HG02623 (cell line): ENCODE results near the gene PCP4L1.
"Not testable (repeated sequence)": the region's sequence is repeated elsewhere in the genome, so short reads cannot be mapped to it uniquely, and the experiment has no call there.

ENCODE experiments used
- ATAC-seq: cut with Tn5 transposase; IDR thresholded peaks from one replicate; pipeline ENCODE4 v1.9.1; 2021; ENCODE audit warnings: moderate library complexity; ENCODE audit not compliant: unreplicated experiment

The PCP4L1 gene

GRCh38 chr1:161258439-161259344 is at the start of gene PCP4L1:
Gene PCP4L1 (plus strand): TSS chr1:161258745. CDS start chr1:161258975, 230 bp downstream.
- ATAC-seq = no peak

GRCh38 chr1:161209790-161210409 is 48.6 kb upstream of the PCP4L1 start:
- no peak for ATAC-seq

GRCh38 chr1:161214369-161214768 is 44.2 kb upstream of the PCP4L1 start:
- ATAC-seq = no peak

GRCh38 chr1:161215076-161215475 is 43.5 kb upstream of the PCP4L1 start, which contains the start of gene FCER1G:
Gene FCER1G (plus strand): TSS chr1:161215295. CDS start chr1:161215322, 27 bp downstream.
- no peak for ATAC-seq

GRCh38 chr1:161216945-161217712 is 41.4 kb upstream of the PCP4L1 start:
- ATAC-seq = peak; percentile 83

GRCh38 chr1:161217831-161218230 is 40.7 kb upstream of the PCP4L1 start:
- ATAC-seq = no peak

- ATAC-seq = no peak
Observed at GRCh38 chr1:161218301-161219077, 40.1 kb upstream of the PCP4L1 start.

GRCh38 chr1:161219078-161219892 is 39.3 kb upstream of the PCP4L1 start:
- ATAC-seq = no peak

GRCh38 chr1:161220002-161220401 is 38.5 kb upstream of the PCP4L1 start:
- no peak for ATAC-seq

GRCh38 chr1:161222175-161223019 is 36.1 kb upstream of the PCP4L1 start:
- no peak for ATAC-seq

GRCh38 chr1:161223805-161224694 is 34.5 kb upstream of the PCP4L1 start:
- no peak for ATAC-seq

- not testable (repeated sequence) for ATAC-seq
Observed at GRCh38 chr1:161224695-161225087, 33.9 kb upstream of the PCP4L1 start.

GRCh38 chr1:161225178-161225533 is 33.4 kb upstream of the PCP4L1 start:
- ATAC-seq = no peak

GRCh38 chr1:161225534-161226319 is 32.8 kb upstream of the PCP4L1 start, which contains the start of gene TOMM40L:
Gene TOMM40L (plus strand): TSS chr1:161226060. CDS start chr1:161226490, 430 bp downstream.
- peak; percentile 92 for ATAC-seq

GRCh38 chr1:161226320-161226711 is 32.2 kb upstream of the PCP4L1 start:
- no peak for ATAC-seq

- ATAC-seq = no peak
Observed at GRCh38 chr1:161226759-161227158, 31.8 kb upstream of the PCP4L1 start.
